AG09309 (cell line): ENCODE measurements around the gene SLC35F3.

Experiments
- DNase-seq: peaks from one replicate; pipeline ENCODE4 v3.0.0-alpha.2; 2010; ENCODE audit warnings: low read depth
- H3K4me3 ChIP-seq: 2 replicates; pipeline ENCODE4 v1.5.1; 2011; ENCODE audit warnings: mild to moderate bottlenecking, low read depth, low read length, moderate library complexity; ENCODE audit not compliant: control insufficient read depth
- TF ChIP-seq, protein P1 (sequence below): IDR thresholded peaks from 2 replicates; pipeline ENCODE4 v1.5.1; 2011; ENCODE audit warnings: mild to moderate bottlenecking, low read depth, low read length, inconsistent platforms; ENCODE audit not compliant: insufficient read depth, control insufficient read depth; ENCODE audit errors: missing control alignments

SLC35F3 gene

GRCh38 chr1:234270093-234270492, 365.6 kb downstream of the SLC35F3 start:
- TF ChIP-seq, protein P1, sequence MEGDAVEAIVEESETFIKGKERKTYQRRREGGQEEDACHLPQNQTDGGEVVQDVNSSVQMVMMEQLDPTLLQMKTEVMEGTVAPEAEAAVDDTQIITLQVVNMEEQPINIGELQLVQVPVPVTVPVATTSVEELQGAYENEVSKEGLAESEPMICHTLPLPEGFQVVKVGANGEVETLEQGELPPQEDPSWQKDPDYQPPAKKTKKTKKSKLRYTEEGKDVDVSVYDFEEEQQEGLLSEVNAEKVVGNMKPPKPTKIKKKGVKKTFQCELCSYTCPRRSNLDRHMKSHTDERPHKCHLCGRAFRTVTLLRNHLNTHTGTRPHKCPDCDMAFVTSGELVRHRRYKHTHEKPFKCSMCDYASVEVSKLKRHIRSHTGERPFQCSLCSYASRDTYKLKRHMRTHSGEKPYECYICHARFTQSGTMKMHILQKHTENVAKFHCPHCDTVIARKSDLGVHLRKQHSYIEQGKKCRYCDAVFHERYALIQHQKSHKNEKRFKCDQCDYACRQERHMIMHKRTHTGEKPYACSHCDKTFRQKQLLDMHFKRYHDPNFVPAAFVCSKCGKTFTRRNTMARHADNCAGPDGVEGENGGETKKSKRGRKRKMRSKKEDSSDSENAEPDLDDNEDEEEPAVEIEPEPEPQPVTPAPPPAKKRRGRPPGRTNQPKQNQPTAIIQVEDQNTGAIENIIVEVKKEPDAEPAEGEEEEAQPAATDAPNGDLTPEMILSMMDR: no peak
- H3K4me3 ChIP-seq: no peak overlapping the region
- DNase-seq: no peak

GRCh38 chr1:234270581-234271242, 366.2 kb downstream of the SLC35F3 start:
- no peak overlapping the region for H3K4me3 ChIP-seq
- TF ChIP-seq, protein P1: no peak
- DNase-seq: no peak

- H3K4me3 ChIP-seq: no peak overlapping the region
- TF ChIP-seq, protein P1: no peak
- no peak for DNase-seq
These were observed 366.7 kb downstream of the SLC35F3 start for GRCh38 chr1:234271243-234271606.

- H3K4me3 ChIP-seq: no peak overlapping the region
- TF ChIP-seq, protein P1: no peak
- DNase-seq: no peak
These were observed 368.3 kb downstream of the SLC35F3 start for GRCh38 chr1:234272656-234273312.

GRCh38 chr1:234273981-234274380, 369.5 kb downstream of the SLC35F3 start:
- no peak overlapping the region for H3K4me3 ChIP-seq
- DNase-seq: no peak
- TF ChIP-seq, protein P1: no peak

DNA sequence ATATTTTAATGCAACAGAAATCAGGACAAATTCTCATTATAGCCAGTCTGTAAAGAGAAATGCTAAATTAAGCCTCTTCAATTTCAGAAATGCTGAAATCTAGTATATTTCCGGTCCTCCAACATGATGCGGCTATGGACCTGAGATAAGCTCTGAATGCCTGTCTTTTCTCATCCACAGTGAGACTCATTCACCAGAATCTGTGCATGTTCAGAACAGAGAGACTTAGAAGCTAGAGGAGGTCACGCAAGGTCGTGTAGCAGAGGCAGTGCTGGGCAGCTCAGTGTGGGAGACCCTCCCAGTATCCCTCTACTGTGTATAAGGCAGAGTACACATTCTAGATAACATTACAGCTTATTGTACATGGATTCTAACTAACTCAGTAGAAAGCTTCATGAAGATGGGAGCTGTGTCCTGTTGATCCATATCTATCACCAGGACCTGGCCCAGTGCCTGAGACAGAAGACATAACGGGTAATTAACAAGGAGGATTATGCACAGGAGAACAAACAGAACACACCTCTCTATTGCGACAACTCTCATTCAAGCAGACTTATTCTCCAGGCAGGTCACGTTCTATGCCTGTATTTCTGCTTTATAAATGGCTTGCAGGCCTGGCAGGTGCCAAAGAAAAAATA, 371.8 kb downstream of the SLC35F3 start:
- H3K4me3 ChIP-seq: no peak overlapping the region
- no peak for DNase-seq
- TF ChIP-seq, protein P1: no peak
